Dedifferentiated amniotic fluid mesenchymal stem cell (primary cell): ENCODE results near the gene KIF27.
"Not testable (repeated sequence)": the region's sequence is repeated elsewhere in the genome, so short reads cannot be mapped to it uniquely, and the experiment has no call there.

ENCODE experiments used
- DNase-seq: peaks from one replicate; pipeline ENCODE4 v3.0.0-alpha.2; 2016; ENCODE audit errors: extremely low spot score

KIF27 gene

DNA sequence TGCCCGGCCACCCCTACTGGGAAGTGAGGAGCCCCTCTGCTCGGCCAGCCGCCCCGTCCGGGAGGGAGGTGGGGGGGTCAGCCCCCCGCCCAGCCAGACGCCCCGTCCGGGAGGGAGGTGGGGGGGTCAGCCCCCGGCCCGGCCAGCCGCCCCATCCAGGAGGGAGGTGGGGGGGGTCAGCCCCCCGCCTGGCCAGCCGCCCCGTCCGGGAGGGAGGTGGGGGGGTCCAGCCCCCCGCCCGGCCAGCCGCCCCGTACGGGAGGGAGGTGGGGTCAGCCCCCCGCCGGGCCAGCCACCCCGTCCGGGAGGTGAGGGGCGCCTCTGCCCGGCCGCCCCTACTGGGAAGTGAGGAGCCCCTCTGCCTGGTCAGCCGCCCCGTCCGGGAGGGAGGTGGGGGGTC is 116.8 kb downstream of the KIF27 start:
- not testable (repeated sequence) for DNase-seq

DNA sequence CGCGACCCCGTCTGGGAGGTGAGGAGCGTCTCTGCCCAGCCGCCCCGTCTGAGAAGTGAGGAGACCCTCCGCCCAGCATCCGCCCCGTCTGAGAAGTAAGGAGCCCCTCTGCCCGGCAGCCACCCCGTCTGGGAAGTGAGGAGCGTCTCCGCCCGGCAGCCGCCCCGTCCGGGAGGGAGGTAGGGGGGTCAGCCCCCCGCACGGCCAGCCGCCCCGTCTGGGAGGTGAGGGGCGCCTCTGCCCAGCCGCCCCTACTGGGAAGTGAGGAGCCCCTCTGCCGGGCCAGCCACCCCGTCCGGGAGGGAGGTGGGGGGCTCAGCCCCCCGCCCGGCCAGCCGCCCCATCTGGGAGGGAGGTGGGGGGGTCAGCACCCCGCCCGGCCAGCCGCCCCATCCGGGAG is 117.3 kb downstream of the KIF27 start:
- DNase-seq = not testable (repeated sequence)

DNA sequence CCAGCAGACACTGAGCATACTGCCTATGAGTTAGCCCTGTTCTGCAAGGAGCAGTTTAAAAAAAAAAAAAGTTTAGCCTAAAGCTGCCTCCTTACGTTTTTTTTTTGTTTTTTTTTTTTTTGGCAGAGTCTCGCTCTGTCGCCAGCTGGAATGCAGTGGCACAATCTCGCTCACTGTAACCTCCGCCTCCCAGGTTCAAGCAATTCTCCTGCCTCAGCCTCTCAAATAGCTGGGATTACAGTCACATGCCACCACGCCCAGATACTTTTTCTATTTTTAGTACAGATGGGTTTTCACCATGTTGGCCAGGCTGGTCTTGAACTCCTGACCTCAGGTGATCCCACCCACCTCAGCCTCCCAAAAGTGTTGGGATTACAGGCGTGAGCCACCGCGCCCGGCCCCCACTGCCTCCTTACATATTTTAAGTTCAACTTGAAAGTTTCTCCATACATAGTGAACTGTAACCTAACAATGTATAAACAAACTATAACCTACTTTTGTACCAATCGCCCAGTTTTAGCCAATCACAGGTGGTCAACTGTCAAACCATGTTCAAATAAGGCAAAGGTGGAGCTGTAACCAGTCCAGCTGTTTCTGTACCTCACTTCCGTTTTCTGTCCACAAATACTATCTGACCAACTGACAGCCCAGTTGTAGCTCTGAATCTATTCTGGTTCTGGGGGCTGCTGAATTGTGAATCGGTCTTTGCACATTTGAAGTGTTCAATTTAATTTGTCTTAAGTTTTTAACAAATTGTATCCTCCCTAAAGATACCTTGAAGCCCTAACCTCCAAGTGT is 120.8 kb downstream of the KIF27 start:
- no peak for DNase-seq

DNA sequence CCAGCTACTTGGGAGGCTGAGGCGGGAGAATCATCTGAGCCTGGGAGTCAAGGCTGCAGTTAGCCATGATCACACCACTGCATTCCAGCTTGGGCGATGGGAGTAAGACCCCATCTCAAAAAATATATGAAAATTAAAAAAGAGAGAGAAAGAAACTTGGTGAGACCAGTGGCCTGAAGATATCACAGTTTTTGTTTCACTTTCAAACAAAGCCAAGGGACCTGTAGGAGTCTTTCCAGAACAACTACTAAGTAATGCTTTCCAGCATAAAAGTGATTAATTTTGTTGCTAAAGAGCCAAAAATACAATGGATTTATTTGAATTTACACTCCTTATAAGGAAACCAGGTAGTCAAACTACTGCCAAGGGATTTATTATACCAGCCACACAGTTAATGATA is 127.2 kb downstream of the KIF27 start:
- no peak for DNase-seq

DNA sequence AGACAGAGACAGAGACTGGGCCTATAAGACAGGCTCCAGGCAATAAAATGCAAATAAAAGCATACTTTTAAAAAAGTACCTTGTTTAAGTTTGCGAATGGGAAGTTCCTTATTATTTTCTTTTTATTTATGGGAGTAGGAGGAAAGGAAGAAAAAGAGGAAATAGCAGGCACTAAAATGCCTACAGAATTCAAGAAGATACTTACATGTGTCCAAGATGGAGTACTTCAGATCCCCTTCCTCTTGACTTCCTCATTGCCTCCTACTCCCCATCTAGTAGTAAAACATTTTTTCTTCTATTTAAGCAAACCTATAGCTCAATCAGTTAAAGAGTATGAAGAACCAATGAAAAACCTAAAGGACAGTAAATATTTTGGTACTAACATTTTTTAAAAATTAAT is 128.5 kb downstream of the KIF27 start:
- no peak for DNase-seq
